Measurements from ENCODE around the gene PCDHA1. TPM values are rescaled to one million over a fixed set of nuclear protein-coding genes. Genes with fewer than 3 reads are reported as not detected.

The PCDHA1 gene
- total and polyA plus RNA-seq, 5 donors = not detected

GRCh38 chr5:141040771-141041426 is 255.0 kb downstream of the PCDHA1 start:
- no peaks in the 10 kb centered on the region for H3K4me1 ChIP-seq (ENCODE audit: control insufficient read depth, insufficient read depth, low read length)
- H3K27me3 ChIP-seq (ENCODE audit: control insufficient read depth, insufficient read depth) = no peaks in the 10 kb centered on the region
- H3K4me3 ChIP-seq (ENCODE audit: low read length) = peak overlapping the region; percentile 17
- intact Hi-C loops (cut with DNase I) = loop anchor here in 1 of 4 donors (10.0 kb wide), 2 partner anchors 156 to 666 kb away; partner anchors contain the start of gene PCDHA13
- ATAC-seq = peak; percentile 96 to 100
- no peaks in the 10 kb centered on the region for H3K9me3 ChIP-seq (ENCODE audit: control insufficient read depth, low read length)
- H3K27ac ChIP-seq (ENCODE audit: low read length) = no peak overlapping the region
- 4% methylated on average over 25 of the region's 25 CpGs for WGBS
- peak; percentile 92 to 96 (median 95) for DNase-seq

GRCh38 chr5:141041427-141041785 is 255.5 kb downstream of the PCDHA1 start:
- Histone ChIP-seq H3K27me3 (ENCODE audit: control insufficient read depth, insufficient read depth) (no peaks in the 10 kb centered on the region), H3K9me3 (ENCODE audit: control insufficient read depth, low read length) (no peaks in the 10 kb centered on the region), H3K4me1 (ENCODE audit: control insufficient read depth, insufficient read depth, low read length) (no peaks in the 10 kb centered on the region), H3K4me3 (ENCODE audit: low read length) (no peak overlapping the region), H3K27ac (ENCODE audit: low read length) (no peak overlapping the region)
- 17% methylated on average over 4 of the region's 4 CpGs for WGBS
- intact Hi-C loops (cut with DNase I) = loop anchor here in 1 of 4 donors (10.0 kb wide), 2 partner anchors 157 to 667 kb away; partner anchors contain the start of gene PCDHA13
- no peak for DNase-seq
- no peak for ATAC-seq

- H3K4me1 ChIP-seq (ENCODE audit: control insufficient read depth, insufficient read depth, low read length) = no peaks in the 10 kb centered on the region
- no peaks in the 10 kb centered on the region for H3K27me3 ChIP-seq (ENCODE audit: control insufficient read depth, insufficient read depth)
- no peak overlapping the region for H3K4me3 ChIP-seq (ENCODE audit: low read length)
- DNase-seq (no peak), ATAC-seq (no peak)
- no peak overlapping the region for H3K27ac ChIP-seq (ENCODE audit: low read length)
- H3K9me3 ChIP-seq (ENCODE audit: control insufficient read depth, low read length) = no peaks in the 10 kb centered on the region
- WGBS = 63% methylated on average over 1 of the region's 1 CpG
- intact Hi-C loops (cut with DNase I) = loop anchor here in 1 of 4 donors (10.0 kb wide), 2 partner anchors 158 to 668 kb away; partner anchors contain the start of gene PCDHA13
These were observed 256.6 kb downstream of the PCDHA1 start for GRCh38 chr5:141042555-141042954.

GRCh38 chr5:141050622-141051520 is 264.9 kb downstream of the PCDHA1 start, which contains the start of gene PCDHB1:
Gene PCDHB1, plus strand, starts transcription at chr5:141051374. Its CDS starts 97 bp downstream, at chr5:141051471.
- no peaks in the 10 kb centered on the region for H3K4me1 ChIP-seq (ENCODE audit: control insufficient read depth, insufficient read depth, low read length)
- H3K27ac ChIP-seq (ENCODE audit: low read length) = no peak within 1 kb of the TSS
- no peaks in the 10 kb centered on the region for H3K27me3 ChIP-seq (ENCODE audit: control insufficient read depth, insufficient read depth)
- ATAC-seq (no peak), DNase-seq (no peak)
- WGBS = 13% methylated on average over 20 of the region's 20 CpGs
- peaks cover 3% of the 10 kb centered on the region for H3K9me3 ChIP-seq (ENCODE audit: control insufficient read depth, low read length)
- intact Hi-C loops (cut with DNase I) = no loop called here
- peak within 1 kb of the TSS; percentile 64 for H3K4me3 ChIP-seq (ENCODE audit: low read length)

GRCh38 chr5:141051521-141051866 is 265.6 kb downstream of the PCDHA1 start:
- no peaks in the 10 kb centered on the region for H3K4me1 ChIP-seq (ENCODE audit: control insufficient read depth, insufficient read depth, low read length)
- no peak overlapping the region for H3K27ac ChIP-seq (ENCODE audit: low read length)
- ATAC-seq (no peak), DNase-seq (peak in 1 of 3 donors; percentile 33)
- H3K9me3 ChIP-seq (ENCODE audit: control insufficient read depth, low read length) = peaks cover 3% of the 10 kb centered on the region
- 7% methylated on average over 19 of the region's 19 CpGs for WGBS
- peak overlapping the region; percentile 64 for H3K4me3 ChIP-seq (ENCODE audit: low read length)
- no peaks in the 10 kb centered on the region for H3K27me3 ChIP-seq (ENCODE audit: control insufficient read depth, insufficient read depth)
- intact Hi-C loops (cut with DNase I) = no loop called here

Other genes with a start within 250 kb of the PCDHA1 start
- 10 to 100 TPM; 11.2 to 24.0 (median 13.2) TPM for gene EIF4EBP3, start 238.5 kb upstream of the PCDHA1 start, total RNA-seq
- 24.6 TPM for gene EIF4EBP3, start 238.5 kb upstream of the PCDHA1 start, polyA plus RNA-seq
- gene SRA1, start 228.7 kb upstream of the PCDHA1 start, total RNA-seq = 10 to 100 TPM; 25.9 to 32.7 (median 28.2) TPM
- 31.1 TPM for gene SRA1, start 228.7 kb upstream of the PCDHA1 start, polyA plus RNA-seq
- 10 to 100 TPM; 13.2 to 19.2 (median 16.0) TPM for gene APBB3, start 221.5 kb upstream of the PCDHA1 start, total RNA-seq
- gene APBB3, start 221.5 kb upstream of the PCDHA1 start, polyA plus RNA-seq = 16.7 TPM
- 10 to 100 TPM; 58.2 to 77.3 (median 71.0) TPM for gene SLC35A4, start 221.3 kb upstream of the PCDHA1 start, total RNA-seq
- gene SLC35A4, start 221.3 kb upstream of the PCDHA1 start, polyA plus RNA-seq = 44.6 TPM
- gene CD14, start 153.0 kb upstream of the PCDHA1 start, total RNA-seq = 10 to 100 TPM; 52.8 to 99.0 (median 68.0) TPM
- 25.1 TPM for gene CD14, start 153.0 kb upstream of the PCDHA1 start, polyA plus RNA-seq
- 1 to 10 TPM; 4.3 to 5.0 (median 4.8) TPM for gene TMCO6, start 146.7 kb upstream of the PCDHA1 start, total RNA-seq
- 4.6 TPM for gene TMCO6, start 146.7 kb upstream of the PCDHA1 start, polyA plus RNA-seq
- 100 to 1,000 TPM in 3 of 4 donors, 10 to 100 TPM in 1; 96.8 to 130 (median 106) TPM for gene NDUFA2, start 138.5 kb upstream of the PCDHA1 start, total RNA-seq
- gene NDUFA2, start 138.5 kb upstream of the PCDHA1 start, polyA plus RNA-seq = 334 TPM
- gene IK, start 138.3 kb upstream of the PCDHA1 start, total RNA-seq = 10 to 100 TPM; 68.2 to 77.6 (median 69.9) TPM
- gene IK, start 138.3 kb upstream of the PCDHA1 start, polyA plus RNA-seq = 62.4 TPM
- 10 to 100 TPM; 10.0 to 13.8 (median 12.5) TPM for gene WDR55, start 121.2 kb upstream of the PCDHA1 start, total RNA-seq
- gene WDR55, start 121.2 kb upstream of the PCDHA1 start, polyA plus RNA-seq = 11.2 TPM
- gene DND1, start 112.6 kb upstream of the PCDHA1 start, total RNA-seq = under 1 TPM in 3 of 4 donors, not detected in 1; 0.23 to 0.58 (median 0.41) TPM
- gene DND1, start 112.6 kb upstream of the PCDHA1 start, polyA plus RNA-seq = 0.54 TPM
- 10 to 100 TPM; 42.9 to 49.6 (median 45.7) TPM for gene HARS1, start 94.8 kb upstream of the PCDHA1 start, total RNA-seq
- gene HARS1, start 94.8 kb upstream of the PCDHA1 start, polyA plus RNA-seq = 44.5 TPM
- gene HARS2, start 94.7 kb upstream of the PCDHA1 start, total RNA-seq = 10 to 100 TPM; 16.5 to 24.7 (median 21.6) TPM
- 17.0 TPM for gene HARS2, start 94.7 kb upstream of the PCDHA1 start, polyA plus RNA-seq
- gene ZMAT2, start 85.7 kb upstream of the PCDHA1 start, total RNA-seq = 10 to 100 TPM; 31.3 to 36.3 (median 33.7) TPM
- 52.2 TPM for gene ZMAT2, start 85.7 kb upstream of the PCDHA1 start, polyA plus RNA-seq
- under 1 TPM in 1 of 4 donors, not detected in 3; 0.08 TPM for gene PCDHA2, start 8.7 kb downstream of the PCDHA1 start, total RNA-seq
- gene PCDHA2, start 8.7 kb downstream of the PCDHA1 start, polyA plus RNA-seq = not detected
- gene PCDHA3, start 14.9 kb downstream of the PCDHA1 start, total RNA-seq = under 1 TPM; 0.20 to 0.40 (median 0.27) TPM
- gene PCDHA3, start 14.9 kb downstream of the PCDHA1 start, polyA plus RNA-seq = 0.07 TPM
- gene PCDHA4, start 20.9 kb downstream of the PCDHA1 start, total RNA-seq = under 1 TPM in 3 of 4 donors, not detected in 1; 0.14 to 0.21 (median 0.14) TPM
- gene PCDHA4, start 20.9 kb downstream of the PCDHA1 start, polyA plus RNA-seq = 0.02 TPM
- under 1 TPM in 2 of 4 donors, not detected in 2; 0.06 to 0.09 TPM for gene PCDHA5, start 35.5 kb downstream of the PCDHA1 start, total RNA-seq
- 0.02 TPM for gene PCDHA5, start 35.5 kb downstream of the PCDHA1 start, polyA plus RNA-seq
- gene PCDHA6, start 41.8 kb downstream of the PCDHA1 start, total RNA-seq = under 1 TPM in 3 of 4 donors, not detected in 1; 0.08 to 0.20 (median 0.14) TPM
- 0.07 TPM for gene PCDHA6, start 41.8 kb downstream of the PCDHA1 start, polyA plus RNA-seq
- gene PCDHA7, start 48.1 kb downstream of the PCDHA1 start, total RNA-seq = under 1 TPM in 2 of 4 donors, not detected in 2; 0.12 to 0.14 TPM
- gene PCDHA7, start 48.1 kb downstream of the PCDHA1 start, polyA plus RNA-seq = 0.02 TPM
- gene PCDHA8, start 55.0 kb downstream of the PCDHA1 start, total RNA-seq = under 1 TPM in 2 of 4 donors, not detected in 2; 0.06 TPM
- not detected for gene PCDHA8, start 55.0 kb downstream of the PCDHA1 start, polyA plus RNA-seq
- under 1 TPM in 1 of 4 donors, not detected in 3; 0.03 TPM for gene PCDHA9, start 62.2 kb downstream of the PCDHA1 start, total RNA-seq
- gene PCDHA9, start 62.2 kb downstream of the PCDHA1 start, polyA plus RNA-seq = not detected
- under 1 TPM; 0.06 to 0.59 (median 0.39) TPM for gene PCDHA10, start 69.8 kb downstream of the PCDHA1 start, total RNA-seq
- 0.02 TPM for gene PCDHA10, start 69.8 kb downstream of the PCDHA1 start, polyA plus RNA-seq
- gene PCDHA11, start 82.8 kb downstream of the PCDHA1 start, total RNA-seq = under 1 TPM in 3 of 4 donors, not detected in 1; 0.06 to 0.42 (median 0.12) TPM
- not detected for gene PCDHA11, start 82.8 kb downstream of the PCDHA1 start, polyA plus RNA-seq
- under 1 TPM in 2 of 4 donors, not detected in 2; 0.20 to 0.31 TPM for gene PCDHA12, start 89.2 kb downstream of the PCDHA1 start, total RNA-seq
- gene PCDHA12, start 89.2 kb downstream of the PCDHA1 start, polyA plus RNA-seq = 0.02 TPM
- under 1 TPM in 1 of 4 donors, not detected in 3; 0.09 TPM for gene PCDHA13, start 96.0 kb downstream of the PCDHA1 start, total RNA-seq
- gene PCDHA13, start 96.0 kb downstream of the PCDHA1 start, polyA plus RNA-seq = 0.05 TPM
- gene PCDHAC1, start 140.2 kb downstream of the PCDHA1 start, total RNA-seq = under 1 TPM; 0.09 to 0.23 (median 0.11) TPM
- gene PCDHAC1, start 140.2 kb downstream of the PCDHA1 start, polyA plus RNA-seq = not detected
- 1 to 10 TPM in 1 of 4 donors, under 1 TPM in 3; 0.44 to 1.1 (median 0.54) TPM for gene PCDHAC2, start 180.3 kb downstream of the PCDHA1 start, total RNA-seq
- 0.02 TPM for gene PCDHAC2, start 180.3 kb downstream of the PCDHA1 start, polyA plus RNA-seq